Astrocyte of the cerebellum (primary cell): ENCODE results near the gene ZNF620.

Experiments used
- DNase-seq: peaks from one replicate; pipeline ENCODE4 v3.0.0-alpha.2; 2011; ENCODE audit warnings: low read depth
- H3K4me3 ChIP-seq: 2 replicates; pipeline ENCODE4 v1.5.1; 2011; ENCODE audit warnings: mild to moderate bottlenecking, low read depth, low read length, moderate library complexity
- CTCF ChIP-seq: IDR thresholded peaks from 2 replicates; pipeline ENCODE4 v1.5.1; 2012; ENCODE audit warnings: low read length, low read depth, moderate library complexity, mild to moderate bottlenecking; ENCODE audit errors: missing control alignments
- in situ Hi-C: cut with HindIII; loops from 2 replicates; pipeline ENCODE4 v1.10.0; 2017; ENCODE audit warnings: low sequenced_read_pairs

Gene ZNF620

GRCh38 chr3:40499952-40500351 is 5.9 kb upstream of the ZNF620 start:
- no peak for TF ChIP-seq CTCF

GRCh38 chr3:40502034-40502433 is 3.8 kb upstream of the ZNF620 start:
- in situ Hi-C loops = no loop called here
- no peak overlapping the region for H3K4me3 ChIP-seq
- TF ChIP-seq CTCF = no peak
- DNase-seq = no peak

More at GRCh38 chr3:40499952-40500351, 5.9 kb upstream of the ZNF620 start:
- DNase-seq = no peak
- H3K4me3 ChIP-seq = no peak overlapping the region
- in situ Hi-C loops = no loop called here

GRCh38 chr3:40504636-40505430 is 1.0 kb upstream of the ZNF620 start:
- TF ChIP-seq CTCF = no peak
- in situ Hi-C loops = no loop called here
- H3K4me3 ChIP-seq = no peak overlapping the region
- DNase-seq = peak; percentile 66

GRCh38 chr3:40511031-40511718 is 5.3 kb downstream of the ZNF620 start:
- no peak for DNase-seq
- TF ChIP-seq CTCF = no peak
- in situ Hi-C loops = no loop called here
- H3K4me3 ChIP-seq = no peak overlapping the region

- in situ Hi-C loops = no loop called here
- no peak for TF ChIP-seq CTCF
- no peak overlapping the region for H3K4me3 ChIP-seq
- DNase-seq = peak; percentile 28
Measured at GRCh38 chr3:40516201-40516600, 10.4 kb downstream of the ZNF620 start.

GRCh38 chr3:40518067-40518466 is 12.2 kb downstream of the ZNF620 start:
- in situ Hi-C loops = no loop called here
- H3K4me3 ChIP-seq = no peak overlapping the region
- no peak for DNase-seq
- TF ChIP-seq CTCF = no peak
